ENCODE data around the gene NEIL3.

GRCh38 chr4:177356921-177357320 is 47.2 kb downstream of the NEIL3 start:
- TF ChIP-seq CTCF (IDR thresholded peaks at IDR 0.05; ENCODE audit: low read depth, low read length, poor library complexity, severe bottlenecking), result no peak
- no peak for TF ChIP-seq EZH2phosphoT487 (IDR thresholded peaks at IDR 0.05; ENCODE audit: borderline replicate concordance, low read length)
